GM12878 (cell line): ENCODE measurements around the gene FTL. TPM values are rescaled to one million over a fixed set of nuclear protein-coding genes. Genes with fewer than 3 reads are reported as not detected.

Experiments used
- ATAC-seq: fragments of 200-7000 bp; cut with Tn5 transposase; 3 replicates; pipeline ENCODE4 v1.9.1; 2020; ENCODE audit warnings: mild to moderate bottlenecking, moderate library complexity
- BruUV-seq: library from RNA; stranded (reverse); fragments of 400-500 nt; replicated peaks from 2 replicates; lab custom pipeline; 2021; lab: Mats Ljungman, UMichigan
- CTCF ChIA-PET: fragments of 300-600 bp; sonication (Branson Sonifier 250); formaldehyde crosslinking; extraction: SDS; loops from one replicate; lab custom pipeline; 2021; ENCODE audit warnings: inconsistent platforms; lab: Yijun Ruan, JAX
- POLR2A ChIA-PET: fragments of 350-600 bp; formaldehyde crosslinking; extraction: SDS; loops from one replicate; lab custom pipeline; 2021; ENCODE audit warnings: inconsistent platforms; lab: Charles Lee
- RAD21 ChIA-PET: fragments of 300-600 bp; sonication (Branson Sonifier 250); formaldehyde crosslinking; loops from one replicate; lab custom pipeline; 2023; ENCODE audit warnings: antibody characterized with exemption; ENCODE audit not compliant: unreplicated experiment; lab: Charles Lee
- SMC1A ChIA-PET: fragments of 300-600 bp; sonication (Branson Sonifier 250); formaldehyde crosslinking; loops from one replicate; lab custom pipeline; 2023; ENCODE audit not compliant: unreplicated experiment, uncharacterized antibody; lab: Charles Lee
- DNase-seq: peaks from one replicate; pipeline ENCODE4 v3.0.0-alpha.2; 2011; ENCODE audit warnings: low read depth, low spot score
- FAIRE-seq: peaks from 3 replicates; lab custom pipeline; 2011; peaks lifted over from hg19 to GRCh38; lab: Jason Lieb, UNC
- H2AFZ ChIP-seq: 2 replicates; pipeline ENCODE4 v1.6.0; 2011; ENCODE audit warnings: low read depth, low read length, control low read depth; ENCODE audit not compliant: control insufficient read depth
- H3K27ac ChIP-seq: 2 replicates; pipeline ENCODE4 v1.5.1; 2011; ENCODE audit warnings: control low read depth; ENCODE audit not compliant: control insufficient read depth, insufficient read depth
- H3K27me3 ChIP-seq, 2 experiments: replicated peaks in 1 of 2; 2 replicates each; pipeline versions ENCODE4 v1.6.0 to v1.6.1; 2011; ENCODE audit warnings: low read length in 1 of 2; ENCODE audit not compliant: control insufficient read depth in 2 of 2, insufficient read depth in 2 of 2
- H3K36me3 ChIP-seq, 2 experiments: 2 replicates each; pipeline ENCODE4 v1.5.1; 2011; ENCODE audit warnings: low read length in 1 of 2; ENCODE audit not compliant: control insufficient read depth in 2 of 2, insufficient read depth in 2 of 2
- H3K4me1 ChIP-seq: 2 replicates; pipeline ENCODE4 v1.6.1; 2011; ENCODE audit warnings: mild to moderate bottlenecking, low read length, moderate library complexity, mixed read lengths; ENCODE audit not compliant: control insufficient read depth, insufficient read depth
- H3K4me2 ChIP-seq: 2 replicates; pipeline ENCODE4 v1.6.0; 2011; ENCODE audit warnings: control low read depth; ENCODE audit not compliant: control insufficient read depth, insufficient read depth
- H3K4me3 ChIP-seq: fragments of 200-600 bp; sonication (generic); 2 replicates; pipeline ENCODE4 v1.5.1; 2016
- H3K79me2 ChIP-seq: 2 replicates; pipeline ENCODE4 v1.6.0; 2011; ENCODE audit warnings: low read length; ENCODE audit not compliant: control insufficient read depth, insufficient read depth
- H3K9ac ChIP-seq: 2 replicates; pipeline ENCODE4 v1.8.0; 2011; ENCODE audit warnings: low read length, control low read depth, mixed read lengths; ENCODE audit not compliant: control insufficient read depth, insufficient read depth
- H3K9me3 ChIP-seq: replicated peaks from 3 replicates; pipeline ENCODE4 v1.5.1; 2011; ENCODE audit warnings: mild to moderate bottlenecking, low read length; ENCODE audit not compliant: control insufficient read depth, insufficient read depth
- H4K20me1 ChIP-seq: 2 replicates; pipeline ENCODE4 v1.6.0; 2011; ENCODE audit not compliant: control insufficient read depth, insufficient read depth
- CBX5 ChIP-seq: sonication (generic); IDR thresholded peaks from 2 replicates; pipeline ENCODE4 v1.6.1; 2016; ENCODE audit warnings: low read depth, moderate library complexity, mild to moderate bottlenecking, inconsistent platforms
- FOXM1 ChIP-seq: IDR thresholded peaks from 2 replicates; pipeline ENCODE4 v1.6.1; 2012; ENCODE audit warnings: low read depth, mild to moderate bottlenecking, inconsistent platforms, low read length, moderate library complexity
- GATAD2B ChIP-seq: fragments of 450-650 bp; conservative IDR thresholded peaks from 2 replicates; pipeline ENCODE4 v1.6.1; 2017; ENCODE audit warnings: low read depth, mild to moderate bottlenecking, moderate library complexity
- KAT2A ChIP-seq: conservative IDR thresholded peaks from 2 replicates; pipeline ENCODE4 v1.6.1; 2011; ENCODE audit warnings: low read depth, low read length; ENCODE audit not compliant: control insufficient read depth
- MYC ChIP-seq: IDR thresholded peaks from 2 replicates; pipeline ENCODE4 v1.6.1; 2011; ENCODE audit warnings: mild to moderate bottlenecking, low read length, moderate library complexity, inconsistent platforms; ENCODE audit not compliant: insufficient read depth, insufficient replicate concordance, insufficient read length, severe bottlenecking
- RAD21 ChIP-seq: IDR thresholded peaks from 2 replicates; pipeline ENCODE4 v1.6.1; 2011; ENCODE audit warnings: mild to moderate bottlenecking, low read depth, low read length, moderate library complexity; ENCODE audit not compliant: insufficient read depth
- SIN3A ChIP-seq: IDR thresholded peaks from 2 replicates; pipeline ENCODE4 v1.6.1; 2012; ENCODE audit warnings: low read depth, low read length, improper control_type of control experiment
- STAT3 ChIP-seq: IDR thresholded peaks from 2 replicates; pipeline ENCODE4 v1.6.1; 2011; ENCODE audit warnings: low read depth, low read length, improper control_type of control experiment
- ZNF207 ChIP-seq: fragments of 450-650 bp; IDR thresholded peaks from 2 replicates; pipeline ENCODE4 v1.6.1; 2014; ENCODE audit warnings: antibody characterized with exemption, mild to moderate bottlenecking, borderline replicate concordance
- ZZZ3 ChIP-seq: IDR thresholded peaks from 2 replicates; pipeline ENCODE4 v1.6.1; 2011; ENCODE audit warnings: low read depth; ENCODE audit not compliant: control insufficient read depth, insufficient read length
- WGBS: methylation state at CpG from one replicate; pipeline ENCODE4 v1.1.6; 2016; ENCODE audit warnings: low lambda C conversion rate; ENCODE audit not compliant: insufficient replicate concordance, insufficient coverage; ENCODE audit errors: missing lambda C conversion rate; 5-methylcytosine and 5-hydroxymethylcytosine counted together
- in situ Hi-C: fragments of 300-500 bp; cut with MboI; formaldehyde crosslinking; loops from 9 replicates; pipeline ENCODE4 v1.14.3; 2018; ENCODE audit warnings: mixed read lengths
- intact Hi-C: fragments of 100-400 bp; cut with micrococcal nuclease; formaldehyde crosslinking; loops from one replicate; pipeline ENCODE4 v1.14.2; 2022; ENCODE audit not compliant: unreplicated experiment
- polyA plus RNA-seq, 11 experiments: library from polyadenylated mRNA; depleted of rRNA in 4 of 11; unstranded in 6 of 11; stranded (reverse) in 5 of 11; fragments of >200 nt; fragmentation: Nextera tagmentation in 4 of 11; fragmentation: Illumina TruSeq in 1 of 11; extraction: Ambion mirVana in 4 of 11; extraction: Trizol in 1 of 11; gene quantifications; 1 replicate in 1 of 11; 2 replicates in 10 of 11; pipeline versions ENCODE4 v1.2.1 to v1.2.3, GENCODE V29; 2011 to 2016; ENCODE audit warnings: inconsistent platforms in 2 of 11, missing spikeins in 2 of 11, low read depth in 1 of 11
- total RNA-seq, 4 experiments: library from RNA; depleted of rRNA in 3 of 4; stranded (reverse); fragments of >200 nt in 3 of 4; fragmentation: Illumina TruSeq in 1 of 4; extraction: Trizol in 1 of 4; gene quantifications; 2 replicates each; pipeline versions ENCODE4 v1.2.1 to v1.2.3, GENCODE V29; 2013 to 2021
- TF ChIP-seq, protein P1 (sequence below): fragments of 450-650 bp; IDR thresholded peaks from 2 replicates; pipeline ENCODE4 v1.6.1; 2016; ENCODE audit warnings: mild to moderate bottlenecking
- TF ChIP-seq, protein P2 (sequence below), 3 experiments: IDR thresholded peaks in 2 of 3; conservative IDR thresholded peaks in 1 of 3; 2 replicates each; pipeline ENCODE4 v1.5.1; 2011; ENCODE audit warnings: low read depth in 3 of 3, low read length in 3 of 3, mild to moderate bottlenecking in 3 of 3, control low read depth in 2 of 3, moderate library complexity in 2 of 3, inconsistent platforms in 1 of 3, mixed read lengths in 1 of 3; ENCODE audit not compliant: control insufficient read depth in 2 of 3, insufficient read depth in 1 of 3; ENCODE audit errors: extremely low read depth in 1 of 3
- TF ChIP-seq, protein P3 (sequence below): fragments of 450-650 bp; IDR thresholded peaks from 2 replicates; pipeline ENCODE4 v1.6.1; 2017; ENCODE audit warnings: mild to moderate bottlenecking, moderate library complexity
- TF ChIP-seq, protein P4 (sequence below): fragments of 450-650 bp; IDR thresholded peaks from 2 replicates; pipeline ENCODE4 v1.6.1; 2017; ENCODE audit warnings: borderline replicate concordance

Gene FTL
- total and polyA plus RNA-seq, 10 of the 15 experiments (the other 5 are each of a cell fraction or from before 2014, with no cell fraction given), result 364 to 8,913 (median 1,595) TPM

DNA sequence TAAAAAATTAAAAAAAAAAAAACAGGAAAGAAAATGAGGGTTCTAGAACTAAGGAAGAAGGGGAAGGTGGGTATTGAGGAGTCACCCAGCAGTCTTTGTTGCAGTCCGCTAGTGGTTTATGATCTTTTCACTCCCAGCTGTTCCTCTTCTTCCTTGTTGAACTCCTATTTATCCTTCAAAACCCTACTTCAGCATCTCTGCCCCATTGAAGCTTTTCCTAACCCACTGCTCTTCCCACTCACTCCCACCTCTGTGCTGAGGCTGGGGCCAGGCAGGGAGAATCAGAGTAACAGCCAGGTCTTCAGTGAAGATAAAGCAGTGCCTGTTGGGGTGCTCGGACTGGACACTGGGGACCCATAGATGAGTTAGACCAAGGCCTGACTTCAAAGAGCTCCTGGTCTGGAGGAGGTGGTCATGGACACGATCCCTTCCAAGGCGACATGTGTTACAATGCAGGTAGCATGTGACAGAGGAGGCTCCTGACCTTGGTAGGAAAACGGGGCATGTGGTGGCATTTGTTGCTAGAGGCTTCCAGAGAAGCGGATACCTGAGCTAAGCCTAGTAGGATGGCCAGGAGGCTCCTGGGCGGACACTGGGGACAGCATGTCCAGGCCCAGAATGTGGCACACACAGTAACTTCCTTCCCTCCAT lies 40.0 kb downstream of the FTL start:
- H4K20me1 ChIP-seq, result no peaks in the 10 kb centered on the region
- H3K79me2 ChIP-seq, result no peaks in the 10 kb centered on the region
- intact Hi-C loops (no loop called here), in situ Hi-C loops (no loop called here)
- H3K27me3 ChIP-seq, result no peaks in the 10 kb centered on the region
- FAIRE-seq (no peak), ATAC-seq (no peak), DNase-seq (no peak)
- H3K9me3 ChIP-seq, result no peaks in the 10 kb centered on the region
- ChIA-PET POLR2A (interaction anchor here (0.7 kb wide), 1 partner anchor 453 kb away, joined by 3 read pairs; no protein-coding TSS in a partner anchor), CTCF (interaction anchor here (0.6 kb wide), 1 partner anchor 123 kb away, joined by 3 read pairs; no protein-coding TSS in a partner anchor), RAD21 (no interaction called here), SMC1A (no interaction called here)
- no peak overlapping the region for H3K4me3 ChIP-seq
- no peaks in the 10 kb centered on the region for H3K4me1 ChIP-seq
- H3K9ac ChIP-seq, result no peak overlapping the region
- H3K27ac ChIP-seq, result no peak overlapping the region
- H3K36me3 ChIP-seq, result peaks cover 20 to 22% of the 10 kb centered on the region in 2 experiments
- WGBS, result 100% methylated on average over 7 of the region's 7 CpGs
- no peak overlapping the region for H3K4me2 ChIP-seq
- no peak overlapping the region for H2AFZ ChIP-seq
- BruUV-seq, result TSS peak; percentile 52
- no peak for TF ChIP-seq KAT2A
- TF ChIP-seq, protein P1, sequence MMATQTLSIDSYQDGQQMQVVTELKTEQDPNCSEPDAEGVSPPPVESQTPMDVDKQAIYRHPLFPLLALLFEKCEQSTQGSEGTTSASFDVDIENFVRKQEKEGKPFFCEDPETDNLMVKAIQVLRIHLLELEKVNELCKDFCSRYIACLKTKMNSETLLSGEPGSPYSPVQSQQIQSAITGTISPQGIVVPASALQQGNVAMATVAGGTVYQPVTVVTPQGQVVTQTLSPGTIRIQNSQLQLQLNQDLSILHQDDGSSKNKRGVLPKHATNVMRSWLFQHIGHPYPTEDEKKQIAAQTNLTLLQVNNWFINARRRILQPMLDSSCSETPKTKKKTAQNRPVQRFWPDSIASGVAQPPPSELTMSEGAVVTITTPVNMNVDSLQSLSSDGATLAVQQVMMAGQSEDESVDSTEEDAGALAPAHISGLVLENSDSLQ, result no peak
- no peak for TF ChIP-seq ZZZ3
- no peak for TF ChIP-seq CBX5
- no peak for TF ChIP-seq RAD21
- TF ChIP-seq STAT3, result no peak
- TF ChIP-seq, protein P2, sequence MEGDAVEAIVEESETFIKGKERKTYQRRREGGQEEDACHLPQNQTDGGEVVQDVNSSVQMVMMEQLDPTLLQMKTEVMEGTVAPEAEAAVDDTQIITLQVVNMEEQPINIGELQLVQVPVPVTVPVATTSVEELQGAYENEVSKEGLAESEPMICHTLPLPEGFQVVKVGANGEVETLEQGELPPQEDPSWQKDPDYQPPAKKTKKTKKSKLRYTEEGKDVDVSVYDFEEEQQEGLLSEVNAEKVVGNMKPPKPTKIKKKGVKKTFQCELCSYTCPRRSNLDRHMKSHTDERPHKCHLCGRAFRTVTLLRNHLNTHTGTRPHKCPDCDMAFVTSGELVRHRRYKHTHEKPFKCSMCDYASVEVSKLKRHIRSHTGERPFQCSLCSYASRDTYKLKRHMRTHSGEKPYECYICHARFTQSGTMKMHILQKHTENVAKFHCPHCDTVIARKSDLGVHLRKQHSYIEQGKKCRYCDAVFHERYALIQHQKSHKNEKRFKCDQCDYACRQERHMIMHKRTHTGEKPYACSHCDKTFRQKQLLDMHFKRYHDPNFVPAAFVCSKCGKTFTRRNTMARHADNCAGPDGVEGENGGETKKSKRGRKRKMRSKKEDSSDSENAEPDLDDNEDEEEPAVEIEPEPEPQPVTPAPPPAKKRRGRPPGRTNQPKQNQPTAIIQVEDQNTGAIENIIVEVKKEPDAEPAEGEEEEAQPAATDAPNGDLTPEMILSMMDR (IDR thresholded peaks at IDR 0.05 in 2 of 3, conservative IDR thresholded peaks at IDR 0.05 in 1 of 3; ENCODE audit: control insufficient read depth in 2 of 3, extremely low read depth in 1 of 3, insufficient read depth in 1 of 3, low read depth in 3 of 3, low read length in 3 of 3), result no peak
- TF ChIP-seq, protein P3, sequence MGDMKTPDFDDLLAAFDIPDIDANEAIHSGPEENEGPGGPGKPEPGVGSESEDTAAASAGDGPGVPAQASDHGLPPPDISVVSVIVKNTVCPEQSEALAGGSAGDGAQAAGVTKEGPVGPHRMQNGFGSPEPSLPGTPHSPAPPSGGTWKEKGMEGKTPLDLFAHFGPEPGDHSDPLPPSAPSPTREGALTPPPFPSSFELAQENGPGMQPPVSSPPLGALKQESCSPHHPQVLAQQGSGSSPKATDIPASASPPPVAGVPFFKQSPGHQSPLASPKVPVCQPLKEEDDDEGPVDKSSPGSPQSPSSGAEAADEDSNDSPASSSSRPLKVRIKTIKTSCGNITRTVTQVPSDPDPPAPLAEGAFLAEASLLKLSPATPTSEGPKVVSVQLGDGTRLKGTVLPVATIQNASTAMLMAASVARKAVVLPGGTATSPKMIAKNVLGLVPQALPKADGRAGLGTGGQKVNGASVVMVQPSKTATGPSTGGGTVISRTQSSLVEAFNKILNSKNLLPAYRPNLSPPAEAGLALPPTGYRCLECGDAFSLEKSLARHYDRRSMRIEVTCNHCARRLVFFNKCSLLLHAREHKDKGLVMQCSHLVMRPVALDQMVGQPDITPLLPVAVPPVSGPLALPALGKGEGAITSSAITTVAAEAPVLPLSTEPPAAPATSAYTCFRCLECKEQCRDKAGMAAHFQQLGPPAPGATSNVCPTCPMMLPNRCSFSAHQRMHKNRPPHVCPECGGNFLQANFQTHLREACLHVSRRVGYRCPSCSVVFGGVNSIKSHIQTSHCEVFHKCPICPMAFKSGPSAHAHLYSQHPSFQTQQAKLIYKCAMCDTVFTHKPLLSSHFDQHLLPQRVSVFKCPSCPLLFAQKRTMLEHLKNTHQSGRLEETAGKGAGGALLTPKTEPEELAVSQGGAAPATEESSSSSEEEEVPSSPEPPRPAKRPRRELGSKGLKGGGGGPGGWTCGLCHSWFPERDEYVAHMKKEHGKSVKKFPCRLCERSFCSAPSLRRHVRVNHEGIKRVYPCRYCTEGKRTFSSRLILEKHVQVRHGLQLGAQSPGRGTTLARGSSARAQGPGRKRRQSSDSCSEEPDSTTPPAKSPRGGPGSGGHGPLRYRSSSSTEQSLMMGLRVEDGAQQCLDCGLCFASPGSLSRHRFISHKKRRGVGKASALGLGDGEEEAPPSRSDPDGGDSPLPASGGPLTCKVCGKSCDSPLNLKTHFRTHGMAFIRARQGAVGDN, result no peak
- TF ChIP-seq ZNF207, result no peak
- TF ChIP-seq, protein P4, sequence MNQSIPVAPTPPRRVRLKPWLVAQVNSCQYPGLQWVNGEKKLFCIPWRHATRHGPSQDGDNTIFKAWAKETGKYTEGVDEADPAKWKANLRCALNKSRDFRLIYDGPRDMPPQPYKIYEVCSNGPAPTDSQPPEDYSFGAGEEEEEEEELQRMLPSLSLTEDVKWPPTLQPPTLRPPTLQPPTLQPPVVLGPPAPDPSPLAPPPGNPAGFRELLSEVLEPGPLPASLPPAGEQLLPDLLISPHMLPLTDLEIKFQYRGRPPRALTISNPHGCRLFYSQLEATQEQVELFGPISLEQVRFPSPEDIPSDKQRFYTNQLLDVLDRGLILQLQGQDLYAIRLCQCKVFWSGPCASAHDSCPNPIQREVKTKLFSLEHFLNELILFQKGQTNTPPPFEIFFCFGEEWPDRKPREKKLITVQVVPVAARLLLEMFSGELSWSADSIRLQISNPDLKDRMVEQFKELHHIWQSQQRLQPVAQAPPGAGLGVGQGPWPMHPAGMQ, result no peak
- no peak for TF ChIP-seq SIN3A
- no peak for TF ChIP-seq MYC
- TF ChIP-seq FOXM1, result no peak
- TF ChIP-seq GATAD2B, result no peak
